Measurements from ENCODE around the gene ATG16L1.

ATG16L1 gene

GRCh38 chr2:233261819-233262555, 10.5 kb downstream of the ATG16L1 start:
- no peak for DNase-seq

DNA sequence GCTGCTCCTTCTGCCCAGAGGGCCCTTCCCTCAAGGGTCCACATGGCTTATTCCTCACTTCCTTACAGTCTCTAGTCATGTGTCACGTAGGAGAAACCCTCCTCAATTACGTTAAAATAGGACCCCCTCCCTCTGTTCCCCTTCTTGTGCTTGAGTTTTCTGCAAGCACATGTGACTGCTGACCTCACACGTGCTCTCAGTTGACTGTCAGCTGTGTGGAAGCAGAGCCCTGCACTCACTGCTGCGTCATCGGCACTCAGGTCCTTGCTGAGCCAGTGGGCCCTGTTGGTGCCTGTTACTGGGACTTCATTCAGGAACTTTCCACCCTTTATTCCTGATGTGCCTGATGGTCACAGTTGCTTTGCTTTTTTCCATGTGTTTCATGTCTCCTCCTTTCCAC, 11.1 kb downstream of the ATG16L1 start:
- no peak for DNase-seq

GRCh38 chr2:233263045-233263570, 11.6 kb downstream of the ATG16L1 start:
- no peak for DNase-seq

DNA sequence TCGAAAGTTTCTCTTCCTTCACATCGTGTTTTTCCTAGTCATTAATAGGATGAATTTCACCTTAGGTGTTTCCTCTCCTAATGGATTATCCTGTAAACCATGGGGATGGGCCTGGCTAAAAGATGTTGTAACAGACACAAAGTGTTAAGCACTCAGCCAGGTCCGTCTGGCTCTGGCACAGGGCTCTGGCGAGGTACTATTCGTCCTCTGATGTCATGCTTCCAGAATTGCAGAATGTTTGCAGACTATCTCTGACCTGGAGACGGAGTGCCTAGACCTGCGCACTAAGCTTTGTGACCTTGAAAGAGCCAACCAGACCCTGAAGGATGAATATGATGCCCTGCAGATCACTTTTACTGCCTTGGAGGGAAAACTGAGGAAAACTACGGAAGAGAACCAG, 13.2 kb downstream of the ATG16L1 start:
- no peak for DNase-seq

- DNase-seq = no peak
Measured at GRCh38 chr2:233265899-233266431, 14.5 kb downstream of the ATG16L1 start.

DNA sequence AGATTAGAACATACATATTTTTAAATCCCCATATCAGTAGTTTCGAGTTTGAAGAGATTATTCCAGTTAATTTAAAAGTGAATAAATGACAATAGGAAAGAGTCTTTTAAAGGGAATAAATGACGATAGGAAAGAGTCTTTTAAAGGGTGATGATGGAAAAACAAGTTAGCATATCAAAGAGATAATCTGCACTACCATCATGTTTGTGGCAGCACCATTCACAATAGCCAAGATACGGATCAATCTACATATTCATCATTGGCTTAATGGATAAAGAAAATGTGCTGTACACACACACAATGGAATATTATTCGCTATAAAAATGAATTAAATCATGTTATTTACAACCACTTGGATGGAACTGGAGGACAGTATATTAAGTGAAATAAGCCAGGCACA, 15.0 kb downstream of the ATG16L1 start:
- no peak for DNase-seq

DNA sequence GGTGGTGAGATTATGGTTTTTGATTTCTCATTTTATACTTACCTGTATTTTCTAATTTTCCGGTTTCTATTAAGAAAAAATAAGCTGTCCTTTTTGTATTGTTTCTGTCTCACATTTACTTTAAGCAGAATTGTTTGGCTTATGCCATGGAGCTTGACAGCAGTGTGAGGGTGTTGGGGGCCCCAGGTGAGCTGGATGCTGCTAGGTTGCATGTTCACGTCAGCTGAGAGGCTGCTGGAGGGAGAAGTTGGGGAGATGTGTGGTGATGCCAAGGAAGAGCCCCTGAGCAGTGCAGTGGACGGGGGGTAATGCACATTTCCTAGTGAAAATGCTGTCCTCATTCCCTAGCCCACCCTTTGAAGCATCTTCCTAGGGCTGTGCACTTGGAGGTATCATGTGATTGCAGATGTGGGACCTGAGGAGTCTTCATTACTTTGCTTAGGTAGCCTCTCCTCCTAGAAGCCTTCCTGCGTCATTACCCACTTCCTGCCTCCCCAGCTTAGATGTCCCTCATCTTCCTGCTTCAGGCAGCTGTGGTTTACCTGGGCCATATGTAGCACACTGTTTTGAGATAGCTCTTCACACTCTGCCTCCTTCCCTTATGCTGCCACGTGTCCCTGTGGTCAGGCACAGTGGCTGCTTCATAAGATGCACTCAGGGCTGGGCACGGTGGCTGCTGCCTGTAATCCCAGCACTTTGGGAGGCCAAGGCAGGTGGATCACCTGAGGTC, 16.2 kb downstream of the ATG16L1 start:
- DNase-seq = no peak

DNA sequence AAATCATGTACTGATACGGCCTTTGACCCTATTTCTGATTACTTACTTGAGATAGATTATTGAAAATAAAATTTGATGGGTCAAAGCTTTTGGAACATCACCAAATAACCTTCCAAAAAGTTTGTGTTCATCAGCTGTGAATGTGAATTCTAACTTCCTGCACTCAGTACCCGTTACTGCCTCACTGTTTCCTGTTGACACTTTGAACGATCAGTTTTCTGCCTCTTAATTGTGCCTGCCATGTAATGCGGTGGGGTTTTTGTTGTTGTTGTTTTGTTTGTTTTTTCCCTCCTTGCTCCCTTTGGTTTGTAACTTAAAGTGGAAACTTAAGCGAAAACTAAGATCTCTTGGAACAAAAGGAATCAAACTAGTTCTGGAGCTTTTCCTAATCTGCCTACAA, 18.9 kb downstream of the ATG16L1 start:
- no peak for DNase-seq

- no peak for DNase-seq
Measured at GRCh38 chr2:233270951-233271350, 19.5 kb downstream of the ATG16L1 start.

DNA sequence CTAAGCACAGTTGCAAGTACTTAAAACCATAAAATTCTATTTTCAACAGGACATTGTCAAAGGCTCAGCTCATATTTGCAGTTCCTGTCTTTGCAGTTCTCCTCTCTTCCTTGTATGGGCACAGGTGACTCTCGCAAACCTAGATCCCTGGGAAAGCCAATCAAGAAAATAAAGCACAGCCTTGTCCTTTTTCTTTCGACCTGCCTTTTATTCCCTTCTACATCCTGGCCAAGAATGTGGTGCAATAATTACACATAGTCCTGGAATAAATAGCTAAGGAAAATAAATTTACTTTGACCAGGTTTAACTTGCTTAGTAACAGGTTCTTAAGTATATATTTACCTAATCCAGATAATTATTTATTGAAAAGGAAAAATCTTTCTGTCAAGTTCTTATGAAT, 20.2 kb downstream of the ATG16L1 start:
- DNase-seq = no peak

DNA sequence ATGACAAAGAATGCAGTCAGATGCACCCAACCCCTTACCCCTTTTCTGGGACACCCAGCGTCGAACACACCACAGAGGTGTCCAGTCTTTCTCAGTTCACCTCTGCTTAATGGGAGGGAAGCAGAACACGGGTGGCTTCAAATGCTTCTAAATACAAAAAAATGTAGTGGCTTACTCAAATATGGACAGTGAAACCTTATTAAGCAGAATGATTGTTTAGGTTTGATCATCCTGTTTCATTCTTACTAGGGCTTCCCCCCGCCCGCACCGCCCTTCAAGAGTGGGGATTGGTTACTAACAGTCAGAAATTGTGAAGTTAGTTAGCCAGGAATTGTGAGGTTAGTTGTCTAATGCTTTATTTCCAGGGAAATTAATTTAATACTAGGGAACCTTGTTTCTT, 21.6 kb downstream of the ATG16L1 start:
- no peak for DNase-seq

DNA sequence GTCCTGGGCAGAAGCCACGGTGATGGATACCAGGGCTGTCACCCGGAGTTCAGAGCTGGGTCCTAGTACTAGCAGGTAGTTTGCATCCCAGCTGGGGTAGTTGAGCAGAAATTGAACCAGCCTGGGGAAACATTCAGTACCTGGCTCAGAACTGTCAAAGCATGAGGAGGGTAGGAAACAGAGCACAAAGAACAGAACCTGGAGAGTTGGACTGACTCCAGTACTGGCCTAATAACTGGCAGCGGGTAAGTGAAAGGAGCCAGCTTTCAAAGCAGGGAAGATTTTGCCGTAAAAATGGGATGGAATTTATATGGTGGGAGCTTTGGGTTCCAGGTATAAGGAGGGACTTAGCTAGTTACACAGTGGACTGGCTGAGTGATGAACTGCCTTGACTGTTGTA, 23.8 kb downstream of the ATG16L1 start:
- DNase-seq = no peak

DNA sequence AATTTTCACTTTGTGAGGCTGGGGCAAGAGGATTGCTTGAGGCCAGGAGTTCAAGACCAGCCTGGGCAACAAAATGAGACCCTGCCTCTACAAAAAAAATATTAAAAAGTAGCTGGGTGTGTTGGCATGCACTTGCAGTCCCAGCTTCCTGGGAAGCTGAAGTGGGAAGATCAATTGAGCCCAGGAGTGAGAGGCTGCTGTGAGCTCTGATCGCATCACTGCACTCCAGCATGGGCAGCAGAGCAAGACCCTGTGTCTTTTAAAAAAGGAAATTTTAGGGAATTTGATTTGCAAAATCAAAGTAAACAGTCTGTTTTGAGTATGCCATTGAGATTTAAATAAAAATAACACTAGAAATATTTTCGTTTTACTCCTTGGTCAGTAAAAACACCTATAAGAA, 27.4 kb downstream of the ATG16L1 start:
- no peak for DNase-seq

DNA sequence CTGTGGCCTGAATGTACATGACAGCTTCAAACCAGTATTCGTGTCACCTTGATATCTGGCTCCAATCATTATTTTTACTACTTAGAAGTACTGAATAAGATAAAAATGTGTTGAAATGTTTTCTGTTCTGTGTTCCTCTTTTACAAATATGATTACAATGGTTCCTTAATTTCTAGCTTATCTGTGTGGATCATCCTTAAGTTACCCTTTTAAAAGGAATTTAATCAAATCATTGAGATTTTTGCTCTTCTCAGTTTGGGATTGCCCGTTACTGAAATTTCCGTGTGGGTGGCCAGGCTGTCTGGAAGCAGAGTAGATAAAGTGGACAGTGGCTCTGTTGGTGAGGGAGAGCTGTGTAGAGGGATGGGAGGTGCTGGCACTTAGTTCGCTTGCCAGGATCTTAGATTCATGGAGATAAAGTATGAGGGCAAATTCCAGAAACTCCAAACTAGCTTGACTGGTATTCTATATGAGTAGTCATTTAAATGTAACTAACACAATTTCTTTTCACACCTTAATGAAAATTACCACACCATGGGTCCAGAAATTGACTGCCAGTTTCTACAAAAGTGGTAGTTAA, 28.7 kb downstream of the ATG16L1 start:
- DNase-seq = no peak

GRCh38 chr2:233281553-233281952, 30.1 kb downstream of the ATG16L1 start:
- DNase-seq = no peak

GRCh38 chr2:233281992-233282603, 30.6 kb downstream of the ATG16L1 start:
- DNase-seq = no peak

DNA sequence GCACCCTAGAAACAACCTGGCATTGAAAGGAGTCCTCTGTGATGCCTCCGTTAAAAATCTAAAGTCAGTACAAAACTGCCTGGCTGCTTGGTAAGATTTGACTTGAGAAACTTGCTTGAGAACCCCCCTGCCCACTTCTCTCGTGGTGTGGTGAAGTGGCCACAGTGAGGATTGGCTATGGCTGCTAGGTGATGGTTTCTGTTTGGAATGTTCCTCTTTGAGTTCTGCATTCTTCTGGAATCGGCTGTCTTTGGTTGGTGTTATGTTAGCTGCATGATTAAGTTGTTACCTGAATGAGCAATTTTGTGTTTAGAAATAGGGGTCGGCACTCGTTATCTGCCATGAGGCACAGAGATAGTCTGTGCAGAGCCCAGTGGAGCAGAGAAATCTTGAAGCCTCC, 34.4 kb downstream of the ATG16L1 start:
- no peak for DNase-seq

GRCh38 chr2:233287871-233288270, 36.4 kb downstream of the ATG16L1 start:
- DNase-seq = no peak

- no peak for DNase-seq
Measured at GRCh38 chr2:233288663-233289062, 37.2 kb downstream of the ATG16L1 start.

DNA sequence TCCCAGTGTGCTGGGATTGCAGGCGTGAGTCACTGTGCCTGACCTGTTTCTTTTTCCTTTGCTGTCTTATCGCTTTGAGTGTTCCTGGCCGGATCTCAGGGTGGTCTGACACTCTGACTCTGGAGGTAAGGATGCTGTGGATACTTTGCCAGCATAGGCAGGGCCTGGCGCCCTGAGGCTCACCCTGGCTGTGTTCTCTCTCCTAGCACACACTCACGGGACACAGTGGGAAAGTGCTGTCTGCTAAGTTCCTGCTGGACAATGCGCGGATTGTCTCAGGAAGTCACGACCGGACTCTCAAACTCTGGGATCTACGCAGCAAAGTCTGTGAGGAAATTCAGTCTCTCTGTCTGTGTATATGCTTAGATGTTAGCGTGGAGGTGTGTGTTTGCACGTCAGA, 38.2 kb downstream of the ATG16L1 start:
- DNase-seq = no peak

DNA sequence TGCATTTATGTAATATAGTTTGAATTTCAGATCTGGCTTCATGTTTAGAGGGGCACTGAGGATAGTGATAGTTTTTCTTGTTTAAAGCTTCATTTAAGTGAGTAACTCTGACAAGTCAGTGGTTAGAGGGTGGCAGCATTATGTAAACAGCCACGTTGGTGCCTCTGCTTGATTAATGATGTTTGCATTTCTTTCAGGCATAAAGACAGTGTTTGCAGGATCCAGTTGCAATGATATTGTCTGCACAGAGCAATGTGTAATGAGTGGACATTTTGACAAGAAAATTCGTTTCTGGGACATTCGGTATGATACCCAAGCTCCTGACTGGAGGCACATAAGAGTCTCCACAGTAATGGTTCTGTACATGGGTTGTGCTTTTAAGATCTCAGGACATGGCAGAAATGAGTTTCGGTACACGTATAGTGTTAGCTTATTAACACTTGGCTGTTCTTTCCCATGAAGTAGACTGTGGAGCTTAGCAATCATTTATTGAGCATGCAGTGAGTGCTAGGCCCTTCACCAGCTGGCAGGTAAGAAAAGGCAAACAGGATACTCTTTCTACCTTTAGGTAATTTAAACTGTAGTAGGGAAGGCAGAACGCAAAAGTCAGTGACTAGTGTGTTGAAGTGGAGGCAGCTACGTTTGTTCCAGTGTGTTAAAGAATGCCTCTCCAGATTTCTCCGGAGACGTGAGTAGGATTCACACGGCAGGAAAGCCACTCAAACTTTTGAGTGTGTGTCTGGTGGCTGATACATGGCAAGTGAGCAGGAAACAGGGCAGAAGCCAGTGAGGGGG, 38.8 kb downstream of the ATG16L1 start:
- DNase-seq = peak; percentile 44

- no peak for DNase-seq
Measured at GRCh38 chr2:233295891-233296290, 44.4 kb downstream of the ATG16L1 start.
